ENCODE results near the gene CCDC178. TPM values are rescaled to one million over a fixed set of nuclear protein-coding genes. Genes with fewer than 3 reads are reported as not detected.

The CCDC178 gene
- total RNA-seq, 2 donors from 2014 or later = 1.6 TPM; not detected in 1

DNA sequence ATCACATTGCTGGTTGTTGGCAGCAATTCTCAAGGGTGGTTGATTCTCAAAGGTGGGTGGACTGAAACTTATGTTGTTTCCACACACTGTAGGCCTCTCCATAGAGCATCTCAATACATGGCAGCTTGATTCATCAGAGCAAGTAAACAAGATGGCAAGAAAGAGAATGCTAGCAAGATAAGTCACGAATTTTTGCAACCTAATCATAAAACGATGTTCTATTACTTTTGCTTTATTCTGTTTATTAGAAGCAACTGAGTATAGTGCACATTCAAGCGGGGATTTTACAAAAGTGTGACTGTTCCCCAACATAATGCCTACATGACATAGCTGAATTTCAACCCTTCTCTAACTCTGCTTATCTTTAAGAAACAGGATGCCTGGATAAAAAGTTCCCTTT, 136.2 kb downstream of the CCDC178 start:
- Histone ChIP-seq H3K4me3 (no peak overlapping the region), H3K9me3 (no peaks in the 10 kb centered on the region), H3K27me3 (replicated peaks; ENCODE audit: insufficient read depth) (no peaks in the 10 kb centered on the region), H3K4me1 (ENCODE audit: control insufficient read depth in 1 of 2, low read depth in 2 of 2) (no peaks in the 10 kb centered on the region), H3K27ac (no peak overlapping the region), H3K36me3 (no peaks in the 10 kb centered on the region)
- DNase-seq (ENCODE audit: low spot score) = no peak
- no peak for ATAC-seq (ENCODE audit: insufficient number of reproducible peaks, low FRiP score, low read depth)
- TF ChIP-seq, protein P1, sequence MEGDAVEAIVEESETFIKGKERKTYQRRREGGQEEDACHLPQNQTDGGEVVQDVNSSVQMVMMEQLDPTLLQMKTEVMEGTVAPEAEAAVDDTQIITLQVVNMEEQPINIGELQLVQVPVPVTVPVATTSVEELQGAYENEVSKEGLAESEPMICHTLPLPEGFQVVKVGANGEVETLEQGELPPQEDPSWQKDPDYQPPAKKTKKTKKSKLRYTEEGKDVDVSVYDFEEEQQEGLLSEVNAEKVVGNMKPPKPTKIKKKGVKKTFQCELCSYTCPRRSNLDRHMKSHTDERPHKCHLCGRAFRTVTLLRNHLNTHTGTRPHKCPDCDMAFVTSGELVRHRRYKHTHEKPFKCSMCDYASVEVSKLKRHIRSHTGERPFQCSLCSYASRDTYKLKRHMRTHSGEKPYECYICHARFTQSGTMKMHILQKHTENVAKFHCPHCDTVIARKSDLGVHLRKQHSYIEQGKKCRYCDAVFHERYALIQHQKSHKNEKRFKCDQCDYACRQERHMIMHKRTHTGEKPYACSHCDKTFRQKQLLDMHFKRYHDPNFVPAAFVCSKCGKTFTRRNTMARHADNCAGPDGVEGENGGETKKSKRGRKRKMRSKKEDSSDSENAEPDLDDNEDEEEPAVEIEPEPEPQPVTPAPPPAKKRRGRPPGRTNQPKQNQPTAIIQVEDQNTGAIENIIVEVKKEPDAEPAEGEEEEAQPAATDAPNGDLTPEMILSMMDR (IDR thresholded peaks at IDR 0.05) = no peak

DNA sequence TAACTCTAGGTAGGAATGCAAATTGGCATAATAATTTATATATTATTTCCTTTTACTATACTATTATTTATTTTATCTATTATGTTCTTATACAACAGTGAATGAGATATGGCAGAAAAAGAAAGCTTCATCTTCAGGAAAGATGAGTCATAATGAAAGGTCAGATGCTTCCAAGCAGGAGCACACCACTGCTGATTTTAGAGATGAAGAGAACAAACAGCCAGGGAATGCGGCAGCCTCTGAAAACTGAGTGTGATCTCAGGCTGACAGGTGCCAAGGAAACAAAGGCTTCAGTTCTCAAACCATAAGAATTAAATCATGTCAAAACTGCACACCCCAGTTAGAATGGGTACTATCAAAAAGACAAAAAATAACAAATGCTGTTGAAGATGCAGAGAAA, 149.0 kb downstream of the CCDC178 start:
- ATAC-seq (ENCODE audit: insufficient number of reproducible peaks, low FRiP score, low read depth) (no peak), DNase-seq (ENCODE audit: low spot score) (no peak)
- Histone ChIP-seq H3K27ac (no peak overlapping the region), H3K27me3 (replicated peaks; ENCODE audit: insufficient read depth) (no peaks in the 10 kb centered on the region), H3K9me3 (no peaks in the 10 kb centered on the region), H3K4me1 (ENCODE audit: control insufficient read depth in 1 of 2, low read depth in 2 of 2) (no peaks in the 10 kb centered on the region), H3K4me3 (no peak overlapping the region), H3K36me3 (no peaks in the 10 kb centered on the region)
- TF ChIP-seq, protein P1 (IDR thresholded peaks at IDR 0.05) = no peak

DNA sequence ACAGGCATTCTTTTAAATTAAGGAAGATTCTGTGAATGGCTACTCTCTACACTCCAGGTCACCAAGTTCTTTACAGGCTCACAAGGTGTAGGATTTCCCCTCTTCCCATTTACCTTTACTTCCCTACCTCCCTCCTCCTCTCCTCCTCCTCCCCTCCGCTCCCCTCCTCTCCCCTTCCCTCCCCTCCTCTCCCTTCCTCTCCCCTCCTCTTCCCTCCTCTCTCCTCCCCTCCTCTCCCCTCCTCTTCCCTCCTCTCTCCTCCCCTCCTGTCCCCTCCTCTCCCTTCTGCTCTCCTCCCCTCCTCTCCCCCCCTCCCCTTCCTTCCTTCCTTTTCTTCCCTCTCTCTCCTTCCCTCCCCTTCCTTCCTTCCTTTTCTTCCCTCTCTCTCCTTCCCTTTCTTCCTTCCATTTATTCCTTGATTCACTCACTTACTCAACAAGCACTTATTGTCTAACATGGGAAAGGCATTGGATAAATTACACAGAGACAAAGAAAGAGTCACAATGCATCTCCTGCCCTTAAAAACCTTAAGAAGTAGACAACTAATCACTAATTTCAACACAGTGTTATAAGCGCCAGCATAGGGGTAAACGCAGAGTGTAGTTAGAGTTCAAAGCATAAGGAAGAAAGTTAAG, 152.3 kb downstream of the CCDC178 start:
- H3K4me1 ChIP-seq (ENCODE audit: control insufficient read depth in 1 of 2, low read depth in 2 of 2) = no peaks in the 10 kb centered on the region
- no peaks in the 10 kb centered on the region for H3K36me3 ChIP-seq
- H3K27ac ChIP-seq = no peak overlapping the region
- no peaks in the 10 kb centered on the region for H3K9me3 ChIP-seq
- DNase-seq (ENCODE audit: low spot score) (no peak), ATAC-seq (ENCODE audit: insufficient number of reproducible peaks, low FRiP score, low read depth) (no peak)
- H3K4me3 ChIP-seq = no peak overlapping the region
- no peaks in the 10 kb centered on the region for H3K27me3 ChIP-seq (replicated peaks; ENCODE audit: insufficient read depth)
- TF ChIP-seq, protein P1 (IDR thresholded peaks at IDR 0.05) = no peak

DNA sequence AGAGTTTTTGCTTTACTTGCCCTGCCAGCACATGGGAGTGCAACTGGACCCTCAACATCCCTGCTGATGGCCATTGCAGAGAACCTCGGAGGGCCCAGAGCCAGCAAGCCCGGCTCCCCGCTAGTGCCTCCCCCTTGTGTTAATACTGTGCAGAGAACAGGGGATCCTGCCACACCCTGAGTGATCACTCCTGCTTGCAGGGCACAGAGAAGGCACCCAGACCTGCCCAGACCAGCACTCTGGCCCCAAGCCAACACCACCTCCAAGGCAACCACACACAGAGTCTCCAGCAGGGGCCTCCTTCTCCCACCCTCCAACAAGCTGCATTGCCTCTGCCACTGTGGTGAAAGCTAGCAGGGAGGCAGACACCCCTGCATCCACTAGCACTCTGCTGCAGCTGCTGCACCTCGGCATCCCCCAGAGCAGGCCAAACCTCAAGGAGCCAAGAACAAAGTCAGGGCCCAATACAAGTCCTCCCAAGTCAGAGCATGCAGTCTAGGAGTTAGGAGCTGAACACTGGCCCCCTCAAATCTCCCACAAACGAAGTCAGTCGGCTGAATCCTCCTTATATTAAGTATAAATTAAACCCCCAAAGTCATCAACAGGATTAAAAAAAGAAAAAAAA, 157.7 kb downstream of the CCDC178 start:
- H3K9me3 ChIP-seq = no peaks in the 10 kb centered on the region
- no peak overlapping the region for H3K4me3 ChIP-seq
- DNase-seq (ENCODE audit: low spot score) (no peak), ATAC-seq (ENCODE audit: insufficient number of reproducible peaks, low FRiP score, low read depth) (no peak)
- no peak overlapping the region for H3K27ac ChIP-seq
- H3K36me3 ChIP-seq = no peaks in the 10 kb centered on the region
- H3K27me3 ChIP-seq (replicated peaks; ENCODE audit: insufficient read depth) = no peaks in the 10 kb centered on the region
- TF ChIP-seq, protein P1 (IDR thresholded peaks at IDR 0.05) = no peak
- H3K4me1 ChIP-seq (ENCODE audit: control insufficient read depth in 1 of 2, low read depth in 2 of 2) = no peaks in the 10 kb centered on the region

DNA sequence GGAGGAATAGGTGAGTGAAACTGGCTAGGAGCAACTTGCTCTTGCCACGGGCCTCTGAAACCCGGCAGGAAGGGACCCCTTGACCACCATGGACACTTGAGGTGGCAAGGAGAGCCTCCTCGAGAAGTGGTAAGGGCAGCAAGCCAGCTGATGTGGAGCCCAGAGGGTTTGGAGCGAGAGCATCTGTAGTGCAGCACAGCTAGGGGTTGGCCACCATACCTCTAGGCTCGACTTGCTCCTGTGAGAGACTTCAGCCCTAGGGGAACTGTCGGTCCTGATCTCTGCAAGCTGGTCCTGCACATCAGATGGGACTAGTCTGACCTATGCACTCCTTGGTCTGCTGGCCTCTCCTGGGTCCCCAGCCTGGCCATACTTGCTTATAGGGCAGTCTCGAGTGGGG, 158.4 kb downstream of the CCDC178 start:
- TF ChIP-seq, protein P1 (IDR thresholded peaks at IDR 0.05) = no peak
- no peak overlapping the region for H3K4me3 ChIP-seq
- H3K27me3 ChIP-seq (replicated peaks; ENCODE audit: insufficient read depth) = no peaks in the 10 kb centered on the region
- no peaks in the 10 kb centered on the region for H3K36me3 ChIP-seq
- no peaks in the 10 kb centered on the region for H3K4me1 ChIP-seq (ENCODE audit: control insufficient read depth in 1 of 2, low read depth in 2 of 2)
- no peak for DNase-seq (ENCODE audit: low spot score)
- H3K27ac ChIP-seq = no peak overlapping the region
- no peaks in the 10 kb centered on the region for H3K9me3 ChIP-seq
- ATAC-seq (ENCODE audit: insufficient number of reproducible peaks, low FRiP score, low read depth) = no peak
